ENCODE data around the gene ENKUR.

DNA sequence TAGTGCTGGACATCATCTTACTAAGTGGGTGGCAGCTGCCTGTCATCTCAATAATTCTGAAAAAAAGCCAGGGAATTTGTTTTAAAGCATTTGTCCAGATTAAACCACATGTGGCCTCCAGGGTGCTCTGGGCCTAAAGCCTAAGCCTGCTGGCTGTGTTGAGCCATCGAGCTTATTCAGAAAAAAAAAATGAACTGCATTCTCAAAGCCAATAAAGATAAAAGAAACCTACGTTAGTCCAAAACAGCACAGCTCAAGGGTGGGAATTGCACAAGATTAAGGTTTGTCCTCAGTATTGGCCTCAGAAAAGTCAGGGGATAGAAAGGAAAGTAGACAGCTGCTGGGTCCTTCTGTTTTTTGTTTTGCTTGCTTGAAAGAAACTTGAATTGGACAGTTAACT lies 41.0 kb downstream of the ENKUR start:
- TF ChIP-seq, protein P1, sequence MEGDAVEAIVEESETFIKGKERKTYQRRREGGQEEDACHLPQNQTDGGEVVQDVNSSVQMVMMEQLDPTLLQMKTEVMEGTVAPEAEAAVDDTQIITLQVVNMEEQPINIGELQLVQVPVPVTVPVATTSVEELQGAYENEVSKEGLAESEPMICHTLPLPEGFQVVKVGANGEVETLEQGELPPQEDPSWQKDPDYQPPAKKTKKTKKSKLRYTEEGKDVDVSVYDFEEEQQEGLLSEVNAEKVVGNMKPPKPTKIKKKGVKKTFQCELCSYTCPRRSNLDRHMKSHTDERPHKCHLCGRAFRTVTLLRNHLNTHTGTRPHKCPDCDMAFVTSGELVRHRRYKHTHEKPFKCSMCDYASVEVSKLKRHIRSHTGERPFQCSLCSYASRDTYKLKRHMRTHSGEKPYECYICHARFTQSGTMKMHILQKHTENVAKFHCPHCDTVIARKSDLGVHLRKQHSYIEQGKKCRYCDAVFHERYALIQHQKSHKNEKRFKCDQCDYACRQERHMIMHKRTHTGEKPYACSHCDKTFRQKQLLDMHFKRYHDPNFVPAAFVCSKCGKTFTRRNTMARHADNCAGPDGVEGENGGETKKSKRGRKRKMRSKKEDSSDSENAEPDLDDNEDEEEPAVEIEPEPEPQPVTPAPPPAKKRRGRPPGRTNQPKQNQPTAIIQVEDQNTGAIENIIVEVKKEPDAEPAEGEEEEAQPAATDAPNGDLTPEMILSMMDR (IDR thresholded peaks at IDR 0.05; ENCODE audit: borderline replicate concordance, extremely low read depth, low read length, poor library complexity, severe bottlenecking), result no peak
- no peak for TF ChIP-seq EZH2 (IDR thresholded peaks at IDR 0.05; ENCODE audit: borderline replicate concordance, low read depth, low read length, severe bottlenecking)

Data from DND-41 (cell line).